Measurements from ENCODE around the gene COL6A1.

Gene COL6A1

GRCh38 chr21:46036696-46037330 is 55.2 kb downstream of the COL6A1 start:
- H2AFZ ChIP-seq (ENCODE audit: low read length) = no peak overlapping the region
- TF ChIP-seq, protein P1, sequence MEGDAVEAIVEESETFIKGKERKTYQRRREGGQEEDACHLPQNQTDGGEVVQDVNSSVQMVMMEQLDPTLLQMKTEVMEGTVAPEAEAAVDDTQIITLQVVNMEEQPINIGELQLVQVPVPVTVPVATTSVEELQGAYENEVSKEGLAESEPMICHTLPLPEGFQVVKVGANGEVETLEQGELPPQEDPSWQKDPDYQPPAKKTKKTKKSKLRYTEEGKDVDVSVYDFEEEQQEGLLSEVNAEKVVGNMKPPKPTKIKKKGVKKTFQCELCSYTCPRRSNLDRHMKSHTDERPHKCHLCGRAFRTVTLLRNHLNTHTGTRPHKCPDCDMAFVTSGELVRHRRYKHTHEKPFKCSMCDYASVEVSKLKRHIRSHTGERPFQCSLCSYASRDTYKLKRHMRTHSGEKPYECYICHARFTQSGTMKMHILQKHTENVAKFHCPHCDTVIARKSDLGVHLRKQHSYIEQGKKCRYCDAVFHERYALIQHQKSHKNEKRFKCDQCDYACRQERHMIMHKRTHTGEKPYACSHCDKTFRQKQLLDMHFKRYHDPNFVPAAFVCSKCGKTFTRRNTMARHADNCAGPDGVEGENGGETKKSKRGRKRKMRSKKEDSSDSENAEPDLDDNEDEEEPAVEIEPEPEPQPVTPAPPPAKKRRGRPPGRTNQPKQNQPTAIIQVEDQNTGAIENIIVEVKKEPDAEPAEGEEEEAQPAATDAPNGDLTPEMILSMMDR (IDR thresholded peaks at IDR 0.05; ENCODE audit: low read length) = no peak
- no peak for TF ChIP-seq EZH2 (IDR thresholded peaks at IDR 0.05; ENCODE audit: borderline replicate concordance, low read length)
- no peaks in the 10 kb centered on the region for H3K79me2 ChIP-seq (ENCODE audit: insufficient read depth, low read length)
- H3K27ac ChIP-seq (ENCODE audit: low read depth, low read length, poor library complexity, severe bottlenecking) = no peak overlapping the region
- H4K20me1 ChIP-seq (ENCODE audit: insufficient read depth, low read length) = no peaks in the 10 kb centered on the region
- H3K4me3 ChIP-seq (ENCODE audit: low read depth, low read length, poor library complexity, severe bottlenecking) = no peak overlapping the region
- H3K36me3 ChIP-seq (ENCODE audit: insufficient read depth, low read length) = no peaks in the 10 kb centered on the region
- H3K4me2 ChIP-seq (ENCODE audit: low read length) = no peak overlapping the region
- H3K9ac ChIP-seq (ENCODE audit: low read length) = no peak overlapping the region
- H3K9me2 ChIP-seq (ENCODE audit: low read depth, low read length) = no peaks in the 10 kb centered on the region
- H3F3A ChIP-seq (ENCODE audit: insufficient read depth, low read length) = no peaks in the 10 kb centered on the region
- no peaks in the 10 kb centered on the region for H3K4me1 ChIP-seq (ENCODE audit: insufficient read depth, low read length, severe bottlenecking)
- H3K9me3 ChIP-seq (ENCODE audit: low read length) = no peaks in the 10 kb centered on the region
- peaks cover 8% of the 10 kb centered on the region; the same call in 1 of the 2 replicates for H3K27me3 ChIP-seq (ENCODE audit: insufficient read depth, low read length)

DNA sequence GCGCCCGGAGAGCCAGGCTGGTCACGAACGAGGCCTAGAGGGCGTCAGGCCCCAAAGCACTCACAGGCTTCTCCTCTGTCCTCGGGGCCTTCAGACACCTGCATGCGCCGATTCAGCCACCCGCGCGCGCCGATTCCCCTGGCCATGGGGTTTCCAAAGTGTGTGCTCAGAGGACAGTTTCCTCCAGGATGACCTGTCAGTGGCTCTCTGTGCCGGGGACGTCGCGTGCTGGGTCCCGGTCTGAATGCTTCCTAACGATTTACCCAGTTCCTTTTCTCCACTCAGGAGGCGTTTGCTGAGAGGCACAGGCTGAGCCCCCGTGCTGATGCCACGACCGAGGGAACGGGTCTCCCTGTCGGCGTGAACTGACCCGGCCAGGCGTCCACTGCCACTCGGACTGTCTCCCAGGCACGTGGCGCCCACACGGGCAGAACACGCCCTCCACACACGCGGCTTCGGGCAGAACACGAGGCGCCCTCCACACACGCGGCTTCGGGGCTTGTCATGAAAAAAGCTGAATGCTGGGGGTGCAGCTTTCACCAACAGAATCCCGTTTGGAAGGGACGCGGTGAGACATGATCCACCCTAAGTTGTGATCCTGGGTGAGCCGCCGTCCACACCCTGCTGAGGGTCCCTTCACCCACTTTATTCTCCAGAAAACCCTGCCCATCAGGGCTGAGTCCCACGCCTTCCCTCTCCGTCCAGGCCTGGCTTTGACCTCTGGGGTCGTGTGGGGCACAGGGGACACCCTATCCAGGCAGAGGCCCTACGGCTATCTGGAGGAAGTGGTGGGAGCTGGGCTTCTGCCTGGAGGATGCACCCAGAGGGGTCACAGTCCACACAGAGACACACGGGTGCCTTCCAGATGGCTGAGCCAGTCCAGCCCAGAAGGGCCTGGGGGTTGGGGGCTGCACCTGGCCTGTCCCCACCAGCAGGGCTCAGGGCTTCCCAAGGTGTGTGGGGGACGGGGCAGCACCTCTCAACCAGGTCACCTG is 56.1 kb downstream of the COL6A1 start:
- Histone ChIP-seq H3K4me2 (ENCODE audit: low read length) (no peak overlapping the region), H3K27me3 (ENCODE audit: insufficient read depth, low read length) (peaks cover 5% of the 10 kb centered on the region; the same call in 1 of the 2 replicates), H4K20me1 (ENCODE audit: insufficient read depth, low read length) (no peaks in the 10 kb centered on the region), H2AFZ (ENCODE audit: low read length) (no peak overlapping the region), H3F3A (ENCODE audit: insufficient read depth, low read length) (no peaks in the 10 kb centered on the region), H3K9ac (ENCODE audit: low read length) (no peak overlapping the region), H3K9me3 (ENCODE audit: low read length) (no peaks in the 10 kb centered on the region), H3K9me2 (ENCODE audit: low read depth, low read length) (no peaks in the 10 kb centered on the region), H3K79me2 (ENCODE audit: insufficient read depth, low read length) (no peaks in the 10 kb centered on the region), H3K4me1 (ENCODE audit: insufficient read depth, low read length, severe bottlenecking) (no peaks in the 10 kb centered on the region), H3K36me3 (ENCODE audit: insufficient read depth, low read length) (no peaks in the 10 kb centered on the region), H3K27ac (ENCODE audit: low read depth, low read length, poor library complexity, severe bottlenecking) (no peak overlapping the region), H3K4me3 (ENCODE audit: low read depth, low read length, poor library complexity, severe bottlenecking) (no peak overlapping the region)
- TF ChIP-seq, protein P1 (IDR thresholded peaks at IDR 0.05; ENCODE audit: low read length) = no peak
- no peak for TF ChIP-seq EZH2 (IDR thresholded peaks at IDR 0.05; ENCODE audit: borderline replicate concordance, low read length)

DNA sequence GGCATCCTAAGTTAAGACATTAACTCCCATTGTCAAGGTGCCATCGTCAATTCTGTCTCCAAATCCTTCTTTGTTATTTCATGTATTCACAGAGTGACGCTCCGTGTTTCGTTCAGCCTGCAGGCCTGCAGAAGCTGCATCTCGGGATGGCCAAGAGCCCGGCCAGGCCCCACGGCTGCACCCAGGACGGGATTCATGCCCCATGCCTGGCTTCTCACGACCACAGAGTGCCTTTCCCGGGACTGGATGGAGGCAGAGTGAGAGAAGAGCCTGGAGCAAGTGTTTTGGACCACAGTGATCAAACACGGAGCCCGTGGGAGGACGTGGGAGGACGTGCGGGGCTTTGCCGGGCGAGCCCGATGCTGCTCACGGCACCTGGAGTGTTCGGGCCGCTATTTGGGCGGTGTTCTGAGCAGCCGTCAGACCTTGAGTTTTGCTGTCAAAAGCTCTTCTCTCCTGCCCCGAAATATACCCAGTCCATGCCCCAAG is 56.8 kb downstream of the COL6A1 start:
- no peaks in the 10 kb centered on the region for H3F3A ChIP-seq (ENCODE audit: insufficient read depth, low read length)
- no peaks in the 10 kb centered on the region for H3K4me1 ChIP-seq (ENCODE audit: insufficient read depth, low read length, severe bottlenecking)
- H3K9ac ChIP-seq (ENCODE audit: low read length) = no peak overlapping the region
- no peaks in the 10 kb centered on the region for H4K20me1 ChIP-seq (ENCODE audit: insufficient read depth, low read length)
- no peak overlapping the region for H3K27ac ChIP-seq (ENCODE audit: low read depth, low read length, poor library complexity, severe bottlenecking)
- no peaks in the 10 kb centered on the region for H3K36me3 ChIP-seq (ENCODE audit: insufficient read depth, low read length)
- TF ChIP-seq, protein P1 (IDR thresholded peaks at IDR 0.05; ENCODE audit: low read length) = no peak
- no peak for TF ChIP-seq EZH2 (IDR thresholded peaks at IDR 0.05; ENCODE audit: borderline replicate concordance, low read length)
- H3K4me3 ChIP-seq (ENCODE audit: low read depth, low read length, poor library complexity, severe bottlenecking) = no peak overlapping the region
- H3K4me2 ChIP-seq (ENCODE audit: low read length) = no peak overlapping the region
- H3K9me2 ChIP-seq (ENCODE audit: low read depth, low read length) = no peaks in the 10 kb centered on the region
- peaks cover 5% of the 10 kb centered on the region; the same call in 1 of the 2 replicates for H3K27me3 ChIP-seq (ENCODE audit: insufficient read depth, low read length)
- no peaks in the 10 kb centered on the region for H3K79me2 ChIP-seq (ENCODE audit: insufficient read depth, low read length)
- H2AFZ ChIP-seq (ENCODE audit: low read length) = no peak overlapping the region
- no peaks in the 10 kb centered on the region for H3K9me3 ChIP-seq (ENCODE audit: low read length)
